HEK293 (cell line): ENCODE results near the gene KBTBD12.
"Not testable (repeated sequence)": the region's sequence is repeated elsewhere in the genome, so short reads cannot be mapped to it uniquely, and the experiment has no call there.

Source experiments
- ATF2 ChIP-seq: fragments of 450-650 bp; formaldehyde crosslinking; IDR thresholded peaks from 2 replicates; pipeline ENCODE4 v1.5.1; 2016; ENCODE audit warnings: missing biosample characterization, missing genetic modification characterization, low read depth
- CTCF ChIP-seq: fragments of 450-650 bp; formaldehyde crosslinking; IDR thresholded peaks from 2 replicates; pipeline ENCODE4 v1.5.1; 2016; ENCODE audit warnings: missing biosample characterization, missing genetic modification characterization
- TCF7L2 ChIP-seq: IDR thresholded peaks from 2 replicates; pipeline ENCODE4 v1.6.1; 2011; ENCODE audit warnings: low read depth, mild to moderate bottlenecking, inconsistent platforms, low read length, moderate library complexity, borderline replicate concordance
- WT1 ChIP-seq: fragments of 450-650 bp; formaldehyde crosslinking; IDR thresholded peaks from 2 replicates; pipeline ENCODE4 v1.5.1; 2016; ENCODE audit warnings: missing biosample characterization, missing genetic modification characterization
- ZEB2 ChIP-seq: fragments of 450-650 bp; formaldehyde crosslinking; IDR thresholded peaks from 2 replicates; pipeline ENCODE4 v1.5.1; 2016; ENCODE audit warnings: missing biosample characterization, missing genetic modification characterization
- ZNF138 ChIP-seq: fragments of 450-650 bp; formaldehyde crosslinking; IDR thresholded peaks from 2 replicates; pipeline ENCODE4 v1.5.1; 2016; ENCODE audit warnings: missing biosample characterization, missing genetic modification characterization, borderline replicate concordance
- ZNF146 ChIP-seq: fragments of 450-650 bp; formaldehyde crosslinking; IDR thresholded peaks from 2 replicates; pipeline ENCODE4 v1.5.1; 2016; ENCODE audit warnings: missing biosample characterization, missing genetic modification characterization
- ZNF560 ChIP-seq: fragments of 450-650 bp; formaldehyde crosslinking; IDR thresholded peaks from 2 replicates; pipeline ENCODE4 v1.5.1; 2017; ENCODE audit warnings: missing biosample characterization, missing genetic modification characterization, borderline replicate concordance
- TF ChIP-seq, protein P1 (sequence below): fragments of 450-650 bp; formaldehyde crosslinking; IDR thresholded peaks from 2 replicates; pipeline ENCODE4 v1.5.1; 2017; ENCODE audit warnings: missing biosample characterization, missing genetic modification characterization
- TF ChIP-seq, protein P2 (sequence below): fragments of 450-650 bp; formaldehyde crosslinking; IDR thresholded peaks from 2 replicates; pipeline ENCODE4 v1.5.1; 2016; ENCODE audit warnings: missing biosample characterization, missing genetic modification characterization

DNA sequence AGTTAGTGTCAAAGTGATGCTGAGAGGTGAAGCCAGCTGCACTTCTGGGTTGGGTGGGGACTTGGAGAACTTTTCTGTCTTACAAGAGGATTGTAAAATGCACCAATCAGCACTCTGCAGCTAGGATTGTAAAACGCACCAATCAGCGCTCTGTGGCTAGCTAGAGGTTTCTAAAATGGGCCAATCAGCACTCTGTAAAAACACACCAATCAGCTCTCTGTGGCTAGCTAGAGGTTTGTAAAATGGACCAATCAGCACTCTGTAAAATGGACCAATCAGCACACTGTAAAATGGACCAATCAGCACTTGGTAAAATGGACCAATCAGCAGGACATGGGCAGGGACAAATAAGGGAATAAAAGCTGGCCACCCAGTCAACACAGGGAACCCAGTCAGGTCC is 1.2 kb upstream of the KBTBD12 start:
- TF ChIP-seq, protein P1, sequence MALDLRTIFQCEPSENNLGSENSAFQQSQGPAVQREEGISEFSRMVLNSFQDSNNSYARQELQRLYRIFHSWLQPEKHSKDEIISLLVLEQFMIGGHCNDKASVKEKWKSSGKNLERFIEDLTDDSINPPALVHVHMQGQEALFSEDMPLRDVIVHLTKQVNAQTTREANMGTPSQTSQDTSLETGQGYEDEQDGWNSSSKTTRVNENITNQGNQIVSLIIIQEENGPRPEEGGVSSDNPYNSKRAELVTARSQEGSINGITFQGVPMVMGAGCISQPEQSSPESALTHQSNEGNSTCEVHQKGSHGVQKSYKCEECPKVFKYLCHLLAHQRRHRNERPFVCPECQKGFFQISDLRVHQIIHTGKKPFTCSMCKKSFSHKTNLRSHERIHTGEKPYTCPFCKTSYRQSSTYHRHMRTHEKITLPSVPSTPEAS (tag by site-specific recombination), result not testable (repeated sequence)
- not testable (repeated sequence) for TF ChIP-seq ZNF146 (tag by site-specific recombination); ATF2 (tag by site-specific recombination); ZNF560 (tag by site-specific recombination); CTCF (tag by site-specific recombination); WT1 (tag by site-specific recombination); ZNF138; TCF7L2; ZEB2 (tag by site-specific recombination)
- TF ChIP-seq, protein P2, sequence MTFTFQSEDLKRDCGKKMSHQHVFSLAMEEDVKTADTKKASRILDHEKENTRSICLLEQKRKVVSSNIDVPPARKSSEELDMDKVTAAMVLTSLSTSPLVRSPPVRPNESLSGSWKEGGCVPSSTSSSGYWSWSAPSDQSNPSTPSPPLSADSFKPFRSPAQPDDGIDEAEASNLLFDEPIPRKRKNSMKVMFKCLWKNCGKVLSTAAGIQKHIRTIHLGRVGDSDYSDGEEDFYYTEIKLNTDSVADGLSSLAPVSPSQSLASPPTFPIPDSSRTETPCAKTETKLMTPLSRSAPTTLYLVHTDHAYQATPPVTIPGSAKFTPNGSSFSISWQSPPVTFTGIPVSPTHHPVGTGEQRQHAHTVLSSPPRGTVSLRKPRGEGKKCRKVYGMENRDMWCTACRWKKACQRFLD (tag by site-specific recombination), result not testable (repeated sequence)
